ENCODE data around the gene EPHA1.

EPHA1 gene

GRCh38 chr7:143408686-143409561 lies at the start of gene EPHA1:
Gene EPHA1, minus strand, starts transcription at chr7:143408856. Its CDS starts 51 bp downstream, at chr7:143408805.
- DNase-seq (ENCODE audit: low read depth in 3 of 3, low spot score in 1 of 3), result peak in 2 of 3 donors; percentile 26 to 29

- DNase-seq (ENCODE audit: low read depth in 3 of 3, low spot score in 1 of 3), result no peak
Observed at GRCh38 chr7:143458263-143458662, 49.6 kb upstream of the EPHA1 start.

DNA sequence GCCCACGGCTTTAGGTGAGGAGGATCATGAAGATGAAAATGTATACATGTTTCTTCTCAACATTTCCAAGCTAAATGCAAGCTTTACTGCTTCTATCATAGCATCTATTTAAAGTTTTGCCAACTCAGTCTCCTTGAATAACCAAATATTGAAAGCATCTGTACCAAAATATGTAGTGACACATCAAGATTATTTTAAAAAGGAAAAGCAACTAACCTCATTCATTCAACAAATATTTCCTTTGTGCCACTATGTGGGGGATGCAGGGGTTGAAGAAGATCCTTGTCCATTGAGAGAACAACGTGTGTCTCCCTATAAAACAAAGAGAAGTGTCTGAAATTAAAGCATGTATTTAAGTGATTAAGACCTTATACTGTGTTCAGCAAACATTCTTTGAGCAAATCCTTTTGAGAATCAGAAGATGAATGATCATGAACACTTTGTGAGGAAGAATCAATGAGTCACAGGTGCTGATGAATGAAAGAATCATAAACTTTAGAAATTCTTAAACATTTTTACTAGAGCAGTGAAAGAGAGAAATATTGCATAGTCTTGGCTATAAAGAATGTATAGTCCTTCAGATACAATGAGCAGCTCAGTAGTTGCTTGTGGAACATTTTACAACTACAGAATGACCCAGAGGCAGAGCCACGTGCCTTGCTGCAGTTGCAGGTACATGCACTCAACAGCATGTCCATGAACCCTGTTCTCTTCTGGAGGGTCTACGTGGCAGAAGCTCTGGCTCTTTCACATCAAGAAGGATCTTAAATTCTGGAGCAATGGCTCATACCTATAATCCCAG lies 48.5 kb upstream of the EPHA1 start:
- DNase-seq (ENCODE audit: low read depth in 3 of 3, low spot score in 1 of 3), result no peak

DNA sequence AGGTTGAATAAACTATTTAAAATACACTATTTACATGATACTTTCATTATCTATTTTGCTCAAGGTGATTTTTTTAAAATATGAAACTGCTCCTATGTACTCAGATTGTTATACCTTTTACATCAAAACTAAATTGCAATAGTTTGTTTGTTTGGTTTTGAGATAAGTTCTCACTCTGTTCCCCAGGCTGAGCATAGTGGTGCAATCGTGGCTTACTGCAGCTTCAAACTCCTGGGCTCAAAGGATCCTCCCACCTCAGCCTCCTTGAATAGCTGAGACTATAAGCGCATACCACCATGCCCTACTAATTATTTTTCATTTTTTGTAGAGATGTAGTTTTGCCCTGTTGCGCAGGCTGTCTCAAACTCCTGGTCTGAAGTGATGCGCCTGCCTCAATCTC lies 47.3 kb upstream of the EPHA1 start:
- no peak for DNase-seq (ENCODE audit: low read depth in 3 of 3, low spot score in 1 of 3)

DNA sequence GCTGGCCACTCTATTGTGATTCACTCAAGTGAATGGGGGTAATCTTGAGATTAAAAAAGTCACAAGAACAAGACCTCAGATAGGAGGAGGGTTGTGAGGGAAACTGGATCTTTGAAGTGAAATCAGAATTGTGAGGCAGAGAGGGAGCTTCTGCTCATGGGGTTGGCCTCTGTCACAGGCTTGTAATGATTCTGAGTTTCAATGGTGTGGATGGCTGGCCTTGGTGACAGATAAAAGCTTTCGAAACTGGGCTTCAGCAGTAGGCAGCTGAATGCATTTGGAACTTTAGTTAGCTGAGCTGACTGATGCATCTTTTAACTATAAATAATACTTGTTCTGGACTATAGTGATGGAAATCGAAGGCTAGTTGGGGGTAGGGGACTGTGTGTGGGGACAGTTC lies 46.8 kb upstream of the EPHA1 start:
- DNase-seq (ENCODE audit: low read depth in 3 of 3, low spot score in 1 of 3), result no peak

DNA sequence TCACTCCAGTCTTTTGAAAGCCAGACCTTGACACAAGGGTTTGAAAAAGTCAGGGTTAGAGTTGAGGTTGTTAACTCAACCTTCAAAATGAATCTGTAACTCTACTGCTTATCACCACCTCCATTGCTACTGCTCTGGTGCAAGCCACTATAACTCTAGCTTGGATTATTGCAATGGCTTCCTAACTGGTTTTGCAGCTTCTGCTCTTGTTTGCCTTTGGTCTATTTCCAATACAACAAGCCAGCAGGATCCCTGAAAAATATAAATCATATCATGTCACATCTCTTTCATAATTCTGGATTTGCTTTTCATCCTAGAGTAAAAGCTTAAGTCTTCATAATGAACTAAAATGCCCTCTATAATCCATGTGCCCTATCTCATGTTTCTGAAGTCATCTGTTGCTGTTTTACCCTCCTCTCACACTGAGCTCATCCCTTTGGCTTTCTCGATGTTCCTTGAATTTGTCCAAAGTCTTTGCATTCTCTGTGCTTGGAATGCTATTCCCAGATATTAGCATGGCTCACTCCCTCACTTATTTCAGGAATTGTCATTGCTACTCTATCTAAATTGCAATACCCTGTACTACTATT lies 45.5 kb upstream of the EPHA1 start:
- DNase-seq (ENCODE audit: low read depth in 3 of 3, low spot score in 1 of 3), result no peak

DNA sequence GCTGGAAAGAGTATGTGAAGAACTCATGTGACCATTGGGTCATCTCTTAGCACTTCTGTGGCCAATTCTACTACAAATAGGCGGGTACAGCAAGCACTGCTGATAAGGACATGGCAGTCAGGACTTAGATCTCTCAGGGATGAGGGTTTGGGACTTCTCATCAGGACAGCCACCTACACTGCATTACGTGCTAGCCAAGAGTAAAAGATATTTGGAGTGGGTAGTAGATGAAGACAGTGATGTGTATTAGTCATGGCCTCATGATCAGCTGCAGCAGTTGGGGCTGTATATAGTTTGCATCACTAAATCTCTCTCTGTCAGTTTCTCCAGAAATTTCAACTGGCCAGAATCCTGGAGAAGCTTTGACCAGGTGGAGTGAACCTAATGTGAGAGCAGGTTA lies 43.8 kb upstream of the EPHA1 start:
- no peak for DNase-seq (ENCODE audit: low read depth in 3 of 3, low spot score in 1 of 3)

GRCh38 chr7:143451746-143452145 lies 43.1 kb upstream of the EPHA1 start:
- DNase-seq (ENCODE audit: low read depth in 3 of 3, low spot score in 1 of 3), result no peak

- no peak for DNase-seq (ENCODE audit: low read depth in 3 of 3, low spot score in 1 of 3)
Observed at GRCh38 chr7:143451122-143451521, 42.5 kb upstream of the EPHA1 start.

DNA sequence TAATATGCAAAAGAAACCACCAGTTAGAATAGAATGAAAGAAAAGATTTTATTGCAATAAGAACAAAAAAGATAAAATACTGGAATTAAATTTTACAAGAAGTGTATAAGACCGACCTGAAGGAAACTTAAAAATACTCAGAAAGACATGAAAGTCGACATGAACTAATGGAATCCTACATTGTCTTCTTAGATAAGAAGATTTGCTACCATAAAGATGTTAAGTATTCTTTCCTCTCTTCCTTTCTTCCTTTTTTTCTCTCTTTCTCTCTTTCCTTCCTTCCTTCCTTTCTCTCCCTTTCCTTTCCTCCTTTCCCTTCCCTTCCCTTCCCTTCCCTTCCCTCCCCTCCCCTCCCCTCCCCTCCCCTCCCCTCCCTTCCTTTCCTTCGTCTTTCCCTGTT lies 41.1 kb upstream of the EPHA1 start:
- no peak for DNase-seq (ENCODE audit: low read depth in 3 of 3, low spot score in 1 of 3)

- DNase-seq (ENCODE audit: low read depth in 3 of 3, low spot score in 1 of 3), result no peak
Observed at GRCh38 chr7:143448429-143448828, 39.8 kb upstream of the EPHA1 start.

DNA sequence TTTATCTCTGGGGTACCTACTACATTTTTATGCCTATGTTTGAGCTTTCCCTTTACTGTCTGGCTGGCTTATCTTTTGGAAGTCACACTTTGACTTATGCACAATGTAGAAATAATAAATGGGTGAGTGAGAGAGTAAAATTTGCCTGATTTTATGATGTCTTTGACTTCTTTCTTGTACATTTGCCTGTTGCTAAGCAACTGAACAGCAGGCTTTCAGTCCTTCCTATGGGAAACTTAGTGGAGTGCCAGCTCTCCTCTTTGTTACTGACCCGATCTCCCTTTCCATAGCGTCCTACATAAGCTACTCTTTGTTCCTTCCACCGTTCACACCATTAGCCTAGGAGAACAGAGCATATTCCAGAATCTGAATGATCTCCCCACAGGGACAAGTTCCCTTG lies 38.8 kb upstream of the EPHA1 start:
- no peak for DNase-seq (ENCODE audit: low read depth in 3 of 3, low spot score in 1 of 3)

DNA sequence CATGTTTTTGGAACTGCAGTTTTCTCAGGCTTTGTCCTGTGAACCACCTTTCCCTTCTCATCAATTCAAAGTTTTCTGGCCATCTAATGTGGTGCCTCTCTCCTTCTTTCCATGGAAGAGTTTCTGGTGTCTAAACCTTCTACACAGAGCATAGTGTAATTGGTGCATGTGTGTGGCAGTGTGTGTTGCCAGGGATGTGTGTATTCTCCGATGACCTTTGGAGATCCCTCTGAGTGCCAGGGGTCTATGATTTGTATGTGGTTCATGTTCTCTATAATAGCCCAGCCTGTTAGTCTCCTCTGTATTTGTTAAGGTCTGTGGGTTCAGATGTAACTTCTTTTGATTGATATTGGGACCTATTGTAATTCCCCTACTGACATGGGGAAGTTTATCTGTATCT lies 36.1 kb upstream of the EPHA1 start:
- no peak for DNase-seq (ENCODE audit: low read depth in 3 of 3, low spot score in 1 of 3)

- DNase-seq (ENCODE audit: low read depth in 3 of 3, low spot score in 1 of 3), result no peak
Observed at GRCh38 chr7:143444063-143444782, 35.6 kb upstream of the EPHA1 start.

DNA sequence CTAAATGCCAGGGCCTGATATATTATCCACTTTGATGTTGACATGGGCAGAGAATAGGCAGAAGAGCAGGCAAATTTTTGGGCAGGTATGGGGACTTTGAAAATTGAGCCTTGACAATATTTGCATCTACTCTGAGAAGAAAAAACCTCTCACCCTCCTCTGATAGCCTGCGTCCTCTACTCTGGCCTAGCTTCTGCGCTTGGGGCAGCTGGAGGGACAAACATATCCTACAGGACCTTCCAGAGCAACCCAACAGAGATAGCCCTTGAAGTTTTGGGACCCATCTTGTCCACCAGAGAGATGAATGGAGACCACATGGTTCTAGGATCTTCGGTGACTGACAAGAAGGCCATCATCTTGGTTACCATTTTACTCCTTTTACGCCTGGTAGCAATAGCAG lies 34.5 kb upstream of the EPHA1 start, which contains the start of gene TAS2R60:
TAS2R60 (plus strand) TSS at position 301 of the 400 bp plus-strand sequence; CDS start at position 301, 0 bp downstream.
- DNase-seq (ENCODE audit: low read depth in 3 of 3, low spot score in 1 of 3), result no peak

DNA sequence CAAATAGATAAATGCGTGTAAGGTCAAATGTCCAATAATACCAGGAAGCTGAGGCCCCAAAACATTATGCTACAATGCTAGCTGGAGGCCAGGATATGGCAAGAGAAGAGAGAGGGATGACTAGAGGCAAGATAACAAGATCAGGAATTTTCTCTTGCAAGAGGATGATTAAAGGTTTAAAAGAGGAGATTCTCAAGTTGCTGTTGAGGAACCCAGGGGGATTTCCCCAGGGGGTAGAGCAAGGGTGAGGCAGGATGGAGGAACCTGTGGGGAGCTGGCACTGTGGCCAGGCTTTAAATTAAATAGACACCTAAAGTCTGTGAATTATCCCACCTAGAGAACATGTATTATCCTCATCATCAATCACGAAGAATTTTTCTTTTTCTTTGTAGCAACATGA lies 31.2 kb upstream of the EPHA1 start:
- DNase-seq (ENCODE audit: low read depth in 3 of 3, low spot score in 1 of 3), result no peak

DNA sequence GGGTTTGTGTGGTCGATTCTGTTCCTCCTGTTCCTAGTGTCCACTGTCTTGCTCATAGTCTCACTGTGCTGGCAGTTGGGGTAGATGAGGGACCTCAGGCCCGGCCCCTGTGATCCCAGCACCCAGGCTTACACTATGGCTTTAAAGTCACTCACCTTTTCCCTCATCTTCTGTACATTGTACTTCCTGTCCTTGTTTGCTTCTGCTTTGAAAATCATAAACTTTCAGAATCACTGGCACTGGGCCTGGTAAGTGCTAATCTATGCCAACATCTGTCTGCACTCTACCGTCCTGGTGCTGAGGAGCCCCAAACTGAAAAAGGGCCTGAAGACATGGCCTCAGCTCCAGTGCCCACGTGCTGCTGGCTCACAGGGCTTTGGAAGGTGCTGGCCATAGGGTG lies 28.9 kb upstream of the EPHA1 start:
- no peak for DNase-seq (ENCODE audit: low read depth in 3 of 3, low spot score in 1 of 3)

GRCh38 chr7:143436325-143436946 lies 27.8 kb upstream of the EPHA1 start:
- no peak for DNase-seq (ENCODE audit: low read depth in 3 of 3, low spot score in 1 of 3)

DNA sequence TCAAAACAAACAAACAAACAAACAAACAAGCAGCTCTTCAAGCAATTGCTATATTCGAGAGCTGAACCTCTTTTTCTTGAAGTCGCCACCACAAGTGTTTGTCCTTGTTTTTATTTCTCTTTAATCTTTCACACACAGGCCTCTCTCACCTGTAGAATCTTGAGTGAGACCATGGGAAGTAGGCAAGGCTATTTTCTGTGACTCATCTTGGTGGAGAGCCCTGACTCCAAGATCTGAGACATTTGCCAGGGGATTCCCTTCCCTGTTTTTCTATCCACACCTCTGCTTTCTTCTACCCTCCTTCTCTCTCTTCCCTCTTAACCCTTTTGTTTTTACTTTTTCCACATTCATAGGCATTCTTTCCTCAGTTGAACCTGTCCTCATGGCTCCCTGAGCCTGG lies 26.6 kb upstream of the EPHA1 start:
- no peak for DNase-seq (ENCODE audit: low read depth in 3 of 3, low spot score in 1 of 3)

- DNase-seq (ENCODE audit: low read depth in 3 of 3, low spot score in 1 of 3), result no peak
Observed at GRCh38 chr7:143434660-143435059, 26.0 kb upstream of the EPHA1 start.

- no peak for DNase-seq (ENCODE audit: low read depth in 3 of 3, low spot score in 1 of 3)
Observed at GRCh38 chr7:143433759-143434158, 25.1 kb upstream of the EPHA1 start.

Data from stimulated activated CD4-positive, alpha-beta T cell treated with anti-CD3 and anti-CD28 coated beads, TNF-alpha, amount 100 ng/mL, for 1 hour (primary cell).